Measurements from ENCODE around the gene QPCT.

- TF ChIP-seq MAFK (IDR thresholded peaks at IDR 0.05; ENCODE audit: low read depth, low read length) (no peak), POLR2A (IDR thresholded peaks at IDR 0.05; ENCODE audit: low read depth, low read length) (no peak), CTCF (conservative IDR thresholded peaks at IDR 0.05; ENCODE audit: low read depth, low read length) (peak; percentile 42), RFX5 (IDR thresholded peaks at IDR 0.05; ENCODE audit: low read depth, low read length) (no peak), MXI1 (IDR thresholded peaks at IDR 0.05; ENCODE audit: borderline replicate concordance, low read depth, low read length) (no peak)
Measured at GRCh38 chr2:37415128-37415820, 70.8 kb downstream of the QPCT start.

Measured in IMR-90 (cell line).